Erythroblast (primary cell): Measurements from ENCODE around the gene CCDC91.
"Not testable (repeated sequence)": the region's sequence is repeated elsewhere in the genome, so short reads cannot be mapped to it uniquely, and the experiment has no call there.

ENCODE experiments used
- DNase-seq, 2 experiments: peaks; one replicate each; lab custom pipeline; 2025; lab: John Stamatoyannopoulos, UW
- GATA1 ChIP-seq: IDR thresholded peaks from 2 replicates; pipeline ENCODE4 v1.6.1; 2011; ENCODE audit warnings: low read depth, mild to moderate bottlenecking, control low read depth, low read length, moderate library complexity
- POLR2A ChIP-seq: IDR thresholded peaks from 2 replicates; pipeline ENCODE4 v1.6.1; 2011; ENCODE audit warnings: mild to moderate bottlenecking, low read length

CCDC91 gene

DNA sequence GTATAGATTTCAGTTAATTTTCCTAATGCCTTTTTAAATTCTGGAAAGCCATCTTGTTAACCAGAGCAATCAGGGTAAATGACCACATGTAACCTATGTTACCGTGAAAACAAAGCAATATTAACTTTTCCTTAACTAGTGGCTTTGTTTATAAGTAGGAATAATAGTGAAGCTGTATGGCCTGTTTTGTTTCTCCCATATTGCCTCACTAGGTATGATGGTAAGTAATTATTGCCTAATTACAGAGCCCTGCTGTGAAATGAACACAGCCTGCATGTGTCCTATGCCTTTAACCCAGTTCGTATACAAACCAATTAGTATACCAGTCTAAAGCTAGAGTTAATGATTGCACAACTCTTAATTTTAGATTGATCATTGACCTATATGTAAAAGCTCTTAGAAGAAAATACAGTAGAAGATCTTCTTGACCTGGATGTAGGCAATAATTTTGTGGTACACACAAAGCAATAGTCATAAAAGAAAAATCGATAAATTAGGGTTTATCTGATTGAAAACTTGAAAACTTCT is 249.9 kb downstream of the CCDC91 start:
- DNase-seq, result no peak
- TF ChIP-seq POLR2A, result no peak
- no peak for TF ChIP-seq GATA1

DNA sequence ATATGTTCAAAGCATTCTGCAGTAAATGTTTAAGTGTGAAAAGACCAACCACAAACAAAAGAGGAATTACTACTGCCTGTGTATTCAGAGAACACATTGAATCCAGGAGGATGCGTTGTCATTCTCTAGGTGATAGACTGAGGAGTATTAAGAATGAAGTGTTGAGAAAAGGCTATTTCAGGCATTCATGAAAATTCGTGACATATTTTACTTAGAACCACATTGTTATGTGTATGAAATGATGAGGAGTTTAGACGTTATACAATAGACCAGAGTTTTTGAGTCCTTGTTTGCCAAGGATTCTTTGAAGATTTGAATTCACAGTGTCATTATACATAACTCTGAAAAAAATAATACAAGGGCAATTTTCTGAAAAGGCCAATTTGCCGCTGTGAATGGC is 251.8 kb downstream of the CCDC91 start:
- no peak for DNase-seq
- TF ChIP-seq POLR2A, result no peak
- no peak for TF ChIP-seq GATA1

DNA sequence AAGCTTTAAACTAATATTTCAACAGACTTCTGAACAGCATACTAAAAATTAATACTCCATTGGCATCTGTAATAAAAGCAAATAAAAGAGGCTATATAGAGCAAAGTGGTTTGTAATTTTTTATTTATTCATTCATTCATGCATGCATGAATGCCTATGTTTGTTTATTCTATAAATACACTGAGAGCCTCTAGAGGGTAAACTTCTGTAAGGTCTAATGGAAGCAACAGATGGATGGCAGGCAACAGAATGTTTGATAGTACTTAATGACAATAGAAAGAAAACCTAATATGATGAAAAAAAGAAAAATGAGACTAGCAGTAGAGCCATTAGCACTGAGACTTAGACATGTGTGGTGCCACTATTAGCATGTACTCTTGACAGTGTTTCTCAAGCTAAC is 253.1 kb downstream of the CCDC91 start:
- DNase-seq, result no peak
- TF ChIP-seq POLR2A (no peak), GATA1 (no peak)

DNA sequence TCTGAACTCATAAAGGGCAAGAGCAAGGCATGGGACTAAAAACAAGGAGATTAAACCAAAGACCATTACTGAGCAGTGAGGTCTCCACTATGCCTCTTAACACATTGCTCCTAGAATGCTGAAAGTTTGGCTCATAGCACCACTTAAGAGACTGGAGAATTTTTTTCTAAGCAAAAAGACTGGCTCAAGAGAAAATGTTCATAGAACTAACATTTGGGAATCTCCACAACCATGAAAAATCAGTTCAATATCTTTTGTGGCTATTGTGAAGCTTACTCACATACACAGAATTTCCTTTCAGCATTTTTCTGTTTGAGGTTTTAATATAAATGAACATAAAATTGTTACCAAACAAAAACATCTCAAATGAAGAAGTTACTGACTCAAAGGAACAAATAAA is 255.8 kb downstream of the CCDC91 start:
- TF ChIP-seq POLR2A (no peak), GATA1 (no peak)

DNA sequence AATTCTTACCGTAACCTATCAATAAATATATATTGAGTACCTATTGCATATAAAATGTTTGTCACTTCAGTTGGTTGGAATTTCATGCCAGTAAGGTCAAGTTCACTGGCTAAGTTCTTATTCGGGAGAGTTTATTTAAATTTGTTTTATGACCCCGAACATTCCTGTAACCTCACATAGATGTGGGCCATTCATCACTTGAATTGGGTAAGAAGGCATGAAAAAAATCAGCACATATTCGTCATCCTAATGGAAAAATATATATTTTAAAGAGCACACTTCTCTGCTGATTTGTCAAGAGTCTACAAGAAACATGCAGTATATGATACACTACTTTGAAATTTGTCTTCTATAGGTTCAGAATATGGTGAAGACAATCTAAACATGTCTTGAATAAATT is 263.4 kb downstream of the CCDC91 start:
- TF ChIP-seq POLR2A (no peak), GATA1 (no peak)
- DNase-seq, result no peak

More for the DNA sequence above, 255.8 kb downstream of the CCDC91 start:
- DNase-seq, result no peak

DNA sequence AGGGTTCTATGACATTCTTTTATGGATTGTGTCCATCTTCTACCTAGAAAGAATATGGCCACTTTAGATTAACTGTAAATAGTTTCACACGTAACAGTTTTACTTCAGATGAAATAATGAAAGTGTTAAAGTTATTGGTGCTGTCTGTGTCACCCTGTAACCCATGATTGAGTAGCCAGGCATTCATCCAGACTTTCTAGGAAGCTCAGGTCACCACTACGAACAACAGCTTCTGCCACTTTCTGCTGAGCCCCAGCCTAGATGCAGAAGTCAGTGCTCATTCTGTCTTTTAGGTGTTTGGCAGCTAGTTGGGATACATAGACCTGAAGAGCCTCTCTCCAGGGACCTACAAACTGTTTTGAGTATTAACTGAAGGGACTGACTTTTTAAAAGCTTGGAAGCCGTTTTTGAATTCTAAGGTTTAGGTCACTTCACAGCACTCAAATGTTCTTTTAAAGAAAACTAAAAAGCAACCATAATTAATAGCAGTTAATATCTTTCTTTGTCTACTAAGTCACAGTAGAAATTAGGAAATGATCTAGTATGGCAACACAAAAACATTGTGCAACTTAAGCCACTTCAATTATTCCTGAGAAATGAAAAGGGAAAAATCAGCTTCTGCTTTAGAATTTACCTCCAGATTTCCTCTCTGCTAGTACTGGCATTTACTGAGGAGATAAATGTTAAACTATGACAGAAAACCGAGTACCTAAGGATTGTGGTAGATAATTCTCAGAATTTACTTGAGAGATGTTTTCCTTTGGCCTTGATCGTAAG is 266.9 kb downstream of the CCDC91 start:
- DNase-seq, result no peak
- TF ChIP-seq POLR2A (no peak), GATA1 (no peak)

DNA sequence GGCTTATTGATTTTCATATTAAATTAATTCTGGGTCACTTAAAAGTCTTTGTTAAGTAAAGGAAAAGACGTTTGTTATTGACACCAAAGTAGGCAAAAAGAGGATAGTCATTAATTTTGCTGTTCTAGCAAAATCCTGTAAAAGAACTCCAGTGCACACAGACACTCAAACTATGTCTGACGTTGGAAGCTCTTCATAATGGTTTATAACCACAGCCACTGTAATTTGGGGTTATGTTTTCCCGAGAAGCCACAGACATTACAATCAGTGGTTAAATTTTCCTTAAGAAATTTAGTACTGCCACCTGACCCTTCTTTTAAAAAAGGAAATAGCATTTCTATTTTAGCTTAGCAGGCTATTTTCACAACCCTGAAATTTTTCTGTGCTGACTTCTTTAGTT is 267.5 kb downstream of the CCDC91 start:
- no peak for DNase-seq
- TF ChIP-seq GATA1 (no peak), POLR2A (no peak)

DNA sequence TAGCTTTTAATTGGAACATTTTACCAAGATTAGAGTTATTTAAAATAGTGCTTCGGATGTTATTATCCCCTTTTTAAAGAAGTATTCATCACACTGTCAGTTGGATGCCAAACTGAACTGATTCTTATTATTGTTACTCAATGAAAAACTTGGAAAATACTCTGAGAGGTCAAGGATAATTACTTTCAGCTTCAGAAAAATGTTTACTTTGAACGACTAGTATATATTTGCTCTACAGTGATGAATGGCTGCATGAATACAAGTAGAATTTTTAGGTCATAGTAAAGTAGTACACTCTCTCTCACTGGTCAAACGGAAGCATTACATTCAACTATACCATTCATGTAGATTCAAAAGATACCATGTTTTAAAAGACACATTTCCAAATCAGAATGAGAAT is 269.2 kb downstream of the CCDC91 start:
- TF ChIP-seq POLR2A, result no peak
- no peak for TF ChIP-seq GATA1
- DNase-seq, result no peak

DNA sequence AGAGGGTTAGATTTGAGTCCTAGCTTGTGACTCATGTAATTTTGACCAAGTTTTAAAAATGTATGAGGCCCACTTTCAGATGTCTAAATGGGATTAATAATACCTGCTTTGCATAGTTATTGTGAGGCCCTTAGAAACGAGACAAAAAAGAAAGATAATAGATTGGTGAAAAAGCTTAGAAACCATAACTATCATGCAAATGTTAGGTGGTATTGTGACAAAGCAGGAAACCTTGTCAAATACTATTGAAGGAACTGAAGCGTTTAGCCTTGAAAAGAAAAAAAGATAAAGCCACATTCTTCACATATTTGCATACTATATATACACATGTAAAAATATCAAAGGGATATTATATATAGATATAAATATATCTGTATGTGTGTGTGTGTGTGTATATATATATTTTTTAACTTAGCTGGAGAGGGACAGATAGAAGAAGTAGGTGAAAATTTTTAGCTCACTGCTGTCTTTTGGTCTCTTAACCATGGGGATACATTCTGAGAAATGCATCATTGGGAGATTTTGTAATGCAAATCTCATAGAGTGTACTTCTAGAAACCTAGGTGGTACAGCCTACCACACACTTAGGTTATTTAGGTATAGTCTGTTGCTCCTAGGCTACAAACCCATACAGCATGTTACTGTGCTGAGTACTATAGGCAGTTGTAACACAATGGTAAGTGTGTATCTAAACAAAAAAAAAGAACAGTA is 270.3 kb downstream of the CCDC91 start:
- no peak for DNase-seq
- TF ChIP-seq GATA1 (no peak), POLR2A (no peak)

DNA sequence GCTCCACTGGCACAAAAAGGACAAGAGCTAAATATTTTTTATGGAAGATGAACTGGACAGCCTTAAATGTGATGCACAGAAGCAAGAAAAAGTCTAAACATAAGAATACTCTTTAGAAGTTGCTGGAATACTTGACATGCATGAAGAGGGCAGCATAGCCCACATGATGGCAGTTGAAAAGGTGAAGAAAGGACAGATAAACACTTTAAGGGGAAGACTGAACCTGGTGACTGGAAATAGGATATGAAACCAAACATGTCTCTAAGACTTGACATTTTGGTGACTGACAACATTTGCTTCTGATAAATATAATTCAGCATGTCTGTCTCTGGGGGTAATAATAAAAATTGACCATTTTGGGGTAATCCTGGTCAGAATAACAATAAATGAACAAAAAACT is 273.1 kb downstream of the CCDC91 start:
- DNase-seq, result no peak
- TF ChIP-seq POLR2A (no peak), GATA1 (no peak)

DNA sequence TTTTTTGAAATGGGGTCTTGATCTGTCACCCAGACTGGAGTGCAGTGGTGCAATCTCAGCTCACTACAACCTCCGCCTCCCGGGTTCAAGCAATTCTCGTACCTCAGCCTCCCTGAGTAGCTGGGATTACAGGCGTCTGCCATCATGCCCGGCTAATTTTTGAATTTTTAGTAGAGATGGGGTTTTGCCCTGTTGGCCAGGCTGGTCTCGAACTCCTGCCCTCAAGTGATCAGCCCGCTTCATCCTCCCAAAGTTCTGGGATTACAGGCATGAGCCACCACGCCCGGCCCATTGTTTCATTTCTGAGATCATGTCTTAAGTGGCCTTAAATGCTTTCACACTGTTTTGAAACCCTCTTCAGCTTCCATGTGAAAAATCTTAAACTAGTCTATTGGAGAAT is 281.5 kb downstream of the CCDC91 start:
- not testable (repeated sequence) for DNase-seq

DNA sequence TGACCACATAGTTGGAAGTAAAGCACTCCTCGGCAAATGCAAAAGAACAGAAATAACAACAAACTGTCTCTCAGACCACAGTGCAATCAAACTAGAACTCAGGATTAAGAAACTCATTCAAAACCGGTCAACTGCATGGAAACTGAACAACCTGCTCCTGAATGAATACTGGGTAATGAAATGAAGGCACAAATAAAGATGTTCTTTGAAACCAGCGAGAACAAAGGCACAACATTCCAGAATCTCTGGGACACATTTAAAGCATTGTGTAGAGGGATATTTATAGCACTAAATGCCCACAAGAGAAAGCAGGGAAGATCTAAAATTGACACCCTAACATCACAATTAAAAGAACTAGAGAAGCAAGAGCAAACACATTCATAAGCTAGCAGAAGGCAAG is 285.9 kb downstream of the CCDC91 start:
- not testable (repeated sequence) for DNase-seq

DNA sequence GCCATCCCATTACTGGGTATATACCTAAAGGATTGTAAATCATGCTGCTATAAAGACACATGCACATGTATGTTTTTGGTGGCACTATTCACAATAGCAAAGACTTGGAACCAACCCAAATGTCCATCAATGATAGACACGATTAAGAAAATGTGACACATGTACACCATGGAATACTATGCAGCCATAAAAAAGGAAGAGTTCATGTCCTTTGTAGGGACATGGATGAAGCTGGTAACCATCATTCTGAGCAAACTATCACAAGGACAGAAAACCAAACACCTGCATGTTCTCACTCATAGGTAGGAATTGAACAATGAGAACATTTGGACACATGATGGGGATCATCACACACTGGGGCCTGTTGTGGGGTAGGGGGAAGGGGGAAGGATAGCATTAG is 288.8 kb downstream of the CCDC91 start:
- DNase-seq, result not testable (repeated sequence)

DNA sequence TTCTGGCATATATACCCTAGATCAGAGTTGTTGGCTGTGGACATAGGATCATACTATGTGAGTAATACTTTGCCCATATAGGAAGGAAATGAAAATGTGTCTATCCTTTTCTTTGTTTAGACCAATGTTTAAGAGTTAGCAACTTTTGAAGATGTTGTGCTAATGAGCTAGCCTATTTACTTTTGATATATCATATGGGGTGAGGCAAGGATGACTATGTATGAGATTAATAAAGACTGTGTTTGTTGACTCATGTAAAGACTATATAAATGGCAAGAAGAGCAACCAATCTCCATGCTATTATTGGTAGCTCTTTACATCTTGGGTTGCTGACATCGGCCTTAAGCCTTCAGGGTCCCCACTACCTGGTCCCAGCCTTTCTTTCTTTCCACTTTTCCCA is 289.4 kb downstream of the CCDC91 start:
- DNase-seq, result no peak
- TF ChIP-seq GATA1, result no peak
- no peak for TF ChIP-seq POLR2A

DNA sequence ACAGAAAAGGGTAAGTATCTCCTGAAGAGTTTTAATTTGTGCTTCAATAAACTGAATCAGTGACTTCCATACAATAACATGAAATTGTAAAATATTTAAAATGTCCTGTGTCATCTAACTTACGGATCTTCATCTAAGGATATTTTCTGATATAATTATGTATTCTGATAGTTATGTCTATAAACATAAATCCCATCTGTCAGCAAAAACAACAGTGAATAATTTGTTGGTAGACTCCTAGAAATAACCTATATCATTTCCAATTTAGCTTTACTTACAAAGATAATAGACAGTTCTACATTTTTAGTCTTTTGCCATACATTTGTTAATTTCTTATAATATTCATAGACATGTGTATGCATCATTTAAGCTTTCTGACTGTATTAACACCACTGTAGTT is 293.9 kb downstream of the CCDC91 start:
- no peak for DNase-seq
- TF ChIP-seq GATA1 (no peak), POLR2A (no peak)
